Measurements from ENCODE around the gene DGKZ.

Gene DGKZ

GRCh38 chr11:46322759-46323158, 24.5 kb upstream of the DGKZ start:
- DNase-seq (ENCODE audit: low read depth in 3 of 3, low spot score in 1 of 3): no peak

- no peak for DNase-seq (ENCODE audit: low read depth in 3 of 3, low spot score in 1 of 3)
These were observed 20.3 kb upstream of the DGKZ start for GRCh38 chr11:46326813-46327416.

- DNase-seq (ENCODE audit: low read depth in 3 of 3, low spot score in 1 of 3): no peak
These were observed 19.4 kb upstream of the DGKZ start for GRCh38 chr11:46327829-46328228.

GRCh38 chr11:46330154-46330553, 17.1 kb upstream of the DGKZ start:
- DNase-seq (ENCODE audit: low read depth in 3 of 3, low spot score in 1 of 3): no peak

- DNase-seq (ENCODE audit: low read depth in 3 of 3, low spot score in 1 of 3): no peak
These were observed 16.5 kb upstream of the DGKZ start for GRCh38 chr11:46330563-46331281.

GRCh38 chr11:46331282-46331984, 15.8 kb upstream of the DGKZ start:
- DNase-seq (ENCODE audit: low read depth in 3 of 3, low spot score in 1 of 3): no peak

- no peak for DNase-seq (ENCODE audit: low read depth in 3 of 3, low spot score in 1 of 3)
These were observed 15.1 kb upstream of the DGKZ start for GRCh38 chr11:46332093-46332567.

- peak in 1 of 3 donors; percentile 60 for DNase-seq (ENCODE audit: low read depth in 3 of 3, low spot score in 1 of 3)
These were observed 14.5 kb upstream of the DGKZ start for GRCh38 chr11:46332568-46333393.

- no peak for DNase-seq (ENCODE audit: low read depth in 3 of 3, low spot score in 1 of 3)
These were observed 13.8 kb upstream of the DGKZ start for GRCh38 chr11:46333394-46333947.

- no peak for DNase-seq (ENCODE audit: low read depth in 3 of 3, low spot score in 1 of 3)
These were observed 13.1 kb upstream of the DGKZ start for GRCh38 chr11:46334211-46334610.

- DNase-seq (ENCODE audit: low read depth in 3 of 3, low spot score in 1 of 3): no peak
These were observed 12.0 kb upstream of the DGKZ start for GRCh38 chr11:46335271-46335670.

- DNase-seq (ENCODE audit: low read depth in 3 of 3, low spot score in 1 of 3): no peak
These were observed 11.2 kb upstream of the DGKZ start for GRCh38 chr11:46335890-46336562.

GRCh38 chr11:46336563-46337180, 10.6 kb upstream of the DGKZ start:
- no peak for DNase-seq (ENCODE audit: low read depth in 3 of 3, low spot score in 1 of 3)

- DNase-seq (ENCODE audit: low read depth in 3 of 3, low spot score in 1 of 3): no peak
These were observed 9.5 kb upstream of the DGKZ start for GRCh38 chr11:46337626-46338345.

- no peak for DNase-seq (ENCODE audit: low read depth in 3 of 3, low spot score in 1 of 3)
These were observed 8.7 kb upstream of the DGKZ start for GRCh38 chr11:46338636-46338987.

GRCh38 chr11:46338988-46339666, 8.1 kb upstream of the DGKZ start:
- no peak for DNase-seq (ENCODE audit: low read depth in 3 of 3, low spot score in 1 of 3)

GRCh38 chr11:46339816-46340215, 7.4 kb upstream of the DGKZ start:
- no peak for DNase-seq (ENCODE audit: low read depth in 3 of 3, low spot score in 1 of 3)

- DNase-seq (ENCODE audit: low read depth in 3 of 3, low spot score in 1 of 3): no peak
These were observed 5.8 kb upstream of the DGKZ start for GRCh38 chr11:46341454-46341853.

GRCh38 chr11:46342239-46342638, 5.0 kb upstream of the DGKZ start:
- DNase-seq (ENCODE audit: low read depth in 3 of 3, low spot score in 1 of 3): no peak
